Measurements from ENCODE around the gene AKT3.

GRCh38 chr1:243483952-243484351, 366.1 kb downstream of the AKT3 start:
- TF ChIP-seq SIN3A (IDR thresholded peaks at IDR 0.05; ENCODE audit: borderline replicate concordance, insufficient read depth, low read length) (no peak), REST (IDR thresholded peaks at IDR 0.05; ENCODE audit: insufficient read depth in 1 of 2, low read depth in 2 of 2, low read length in 2 of 2) (no peak), TAF1 (IDR thresholded peaks at IDR 0.05; ENCODE audit: borderline replicate concordance, insufficient read depth, low read length) (no peak), POLR2AphosphoS5 (IDR thresholded peaks at IDR 0.05; ENCODE audit: low read depth, low read length) (no peak), FOXP2 (optimal IDR thresholded peaks at IDR 0.05; ENCODE audit: borderline replicate concordance, extremely low read depth, extremely low read length, insufficient read depth) (no peak)
